Esophagus muscularis mucosa (tissue), 4 donors: ENCODE measurements around the gene TMEM100. TPM values are rescaled to one million over a fixed set of nuclear protein-coding genes. Genes with fewer than 3 reads are reported as not detected.

Source experiments
- DNase-seq: peaks from one replicate; pipeline ENCODE4 v3.0.0-alpha.2; 2017; ENCODE audit errors: extremely low spot score
- H3K27ac ChIP-seq, 4 donors: fragments of 200-600 bp; sonication (generic); replicated peaks in 1 of 4; 1 replicate in 3 of 4; 2 replicates in 1 of 4; pipeline ENCODE4 v1.5.1; 2016 to 2019; ENCODE audit warnings: mild to moderate bottlenecking in 1 of 4
- H3K27me3 ChIP-seq, 4 donors: fragments of 200-600 bp; sonication (generic); one replicate each; pipeline versions ENCODE4 v1.5.1 to v1.6.0; 2016 to 2019
- H3K36me3 ChIP-seq, 4 donors: fragments of 200-600 bp; sonication (generic); one replicate each; pipeline ENCODE4 v1.5.1; 2016 to 2019
- H3K4me1 ChIP-seq, 4 donors: fragments of 200-600 bp; sonication (generic); one replicate each; pipeline ENCODE4 v1.5.1; 2016 to 2019
- H3K4me3 ChIP-seq, 4 donors: fragments of 200-600 bp; sonication (generic); 1 replicate in 2 of 4; 2 replicates in 2 of 4; pipeline ENCODE4 v1.5.1; 2016 to 2019; ENCODE audit warnings: mild to moderate bottlenecking in 4 of 4, moderate library complexity in 1 of 4
- H3K9me3 ChIP-seq, 4 donors: fragments of 200-600 bp; sonication (generic); 1 replicate in 3 of 4; 2 replicates in 1 of 4; pipeline ENCODE4 v1.5.1; 2016 to 2019
- EP300 ChIP-seq: sonication (generic); formaldehyde crosslinking; IDR thresholded peaks from one replicate; pipeline ENCODE4 v1.6.1; 2017; ENCODE audit warnings: antibody characterized with exemption
- POLR2A ChIP-seq: fragments of 450-650 bp; IDR thresholded peaks from one replicate; pipeline ENCODE4 v1.6.1; 2017; ENCODE audit warnings: antibody characterized with exemption, moderate library complexity, mild to moderate bottlenecking, low read depth
- POLR2AphosphoS5 ChIP-seq, 2 donors: sonication (generic); formaldehyde crosslinking; IDR thresholded peaks; one replicate each; pipeline ENCODE4 v1.6.1; 2017; ENCODE audit warnings: antibody characterized with exemption in 2 of 2
- WGBS: methylation state at CpG from one replicate; pipeline ENCODE4 v1.1.5; 2018; 5-methylcytosine and 5-hydroxymethylcytosine counted together
- intact Hi-C: fragments of 100-400 bp; cut with DNase I; formaldehyde crosslinking; loops from one replicate; pipeline ENCODE4 v1.15.1; 2023
- total RNA-seq, 4 donors: library from RNA; depleted of rRNA; stranded (reverse); fragments of >200 nt; gene quantifications; one replicate each; pipeline versions ENCODE4 v1.1.0 to v1.2.1, GENCODE V29; 2016
- TF ChIP-seq, protein P1 (sequence below), 3 experiments: fragments of 200-600 bp in 2 of 3; fragments of 450-650 bp in 1 of 3; sonication (generic) in 2 of 3; IDR thresholded peaks; one replicate each; pipeline ENCODE4 v1.5.1; 2017 to 2019; ENCODE audit warnings: antibody characterized with exemption in 3 of 3, mild to moderate bottlenecking in 2 of 3, moderate library complexity in 1 of 3

TMEM100 gene
- total RNA-seq, 4 donors from 2014 or later: 4.2 to 9.6 (median 9.5) TPM

DNA sequence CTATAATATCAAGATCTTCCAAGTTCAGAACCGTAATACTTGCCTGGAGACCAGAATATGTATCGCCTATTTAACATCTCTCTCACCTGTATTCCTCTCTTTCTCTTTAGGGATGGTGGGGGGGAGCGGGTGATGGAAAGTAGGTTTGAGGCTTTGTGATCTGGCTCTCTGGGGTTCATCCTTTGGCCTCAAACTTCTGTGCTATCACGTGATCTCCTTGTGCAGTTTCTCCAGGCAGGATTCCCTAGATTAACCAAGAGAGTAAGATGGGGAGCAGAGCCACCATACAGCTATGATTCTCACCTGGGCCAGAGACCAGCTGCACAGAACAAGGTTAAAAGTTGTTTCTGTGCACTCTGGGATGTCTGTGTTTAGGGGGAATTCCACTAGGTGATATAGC is 5.2 kb downstream of the TMEM100 start:
- H3K36me3 ChIP-seq: peaks cover 0 to 10% (median 0%) of the 10 kb centered on the region in 4 donors
- no peaks in the 10 kb centered on the region for H3K9me3 ChIP-seq
- no peak overlapping the region for H3K4me3 ChIP-seq
- no peak overlapping the region for H3K27ac ChIP-seq
- intact Hi-C loops: loop anchor here (5.0 kb wide), 2 partner anchors 35 to 55 kb away; partner anchors contain the start of gene PCTP
- TF ChIP-seq, protein P1, sequence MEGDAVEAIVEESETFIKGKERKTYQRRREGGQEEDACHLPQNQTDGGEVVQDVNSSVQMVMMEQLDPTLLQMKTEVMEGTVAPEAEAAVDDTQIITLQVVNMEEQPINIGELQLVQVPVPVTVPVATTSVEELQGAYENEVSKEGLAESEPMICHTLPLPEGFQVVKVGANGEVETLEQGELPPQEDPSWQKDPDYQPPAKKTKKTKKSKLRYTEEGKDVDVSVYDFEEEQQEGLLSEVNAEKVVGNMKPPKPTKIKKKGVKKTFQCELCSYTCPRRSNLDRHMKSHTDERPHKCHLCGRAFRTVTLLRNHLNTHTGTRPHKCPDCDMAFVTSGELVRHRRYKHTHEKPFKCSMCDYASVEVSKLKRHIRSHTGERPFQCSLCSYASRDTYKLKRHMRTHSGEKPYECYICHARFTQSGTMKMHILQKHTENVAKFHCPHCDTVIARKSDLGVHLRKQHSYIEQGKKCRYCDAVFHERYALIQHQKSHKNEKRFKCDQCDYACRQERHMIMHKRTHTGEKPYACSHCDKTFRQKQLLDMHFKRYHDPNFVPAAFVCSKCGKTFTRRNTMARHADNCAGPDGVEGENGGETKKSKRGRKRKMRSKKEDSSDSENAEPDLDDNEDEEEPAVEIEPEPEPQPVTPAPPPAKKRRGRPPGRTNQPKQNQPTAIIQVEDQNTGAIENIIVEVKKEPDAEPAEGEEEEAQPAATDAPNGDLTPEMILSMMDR (IDR thresholded peaks at IDR 0.05): no peak
- TF ChIP-seq EP300 (no peak), POLR2A (no peak), POLR2AphosphoS5 (IDR thresholded peaks at IDR 0.05) (no peak)
- H3K4me1 ChIP-seq: peaks cover 3 to 15% (median 9%) of the 10 kb centered on the region in 4 donors
- DNase-seq: no peak
- 90% methylated on average over 4 of the region's 4 CpGs for WGBS
- no peaks in the 10 kb centered on the region for H3K27me3 ChIP-seq

DNA sequence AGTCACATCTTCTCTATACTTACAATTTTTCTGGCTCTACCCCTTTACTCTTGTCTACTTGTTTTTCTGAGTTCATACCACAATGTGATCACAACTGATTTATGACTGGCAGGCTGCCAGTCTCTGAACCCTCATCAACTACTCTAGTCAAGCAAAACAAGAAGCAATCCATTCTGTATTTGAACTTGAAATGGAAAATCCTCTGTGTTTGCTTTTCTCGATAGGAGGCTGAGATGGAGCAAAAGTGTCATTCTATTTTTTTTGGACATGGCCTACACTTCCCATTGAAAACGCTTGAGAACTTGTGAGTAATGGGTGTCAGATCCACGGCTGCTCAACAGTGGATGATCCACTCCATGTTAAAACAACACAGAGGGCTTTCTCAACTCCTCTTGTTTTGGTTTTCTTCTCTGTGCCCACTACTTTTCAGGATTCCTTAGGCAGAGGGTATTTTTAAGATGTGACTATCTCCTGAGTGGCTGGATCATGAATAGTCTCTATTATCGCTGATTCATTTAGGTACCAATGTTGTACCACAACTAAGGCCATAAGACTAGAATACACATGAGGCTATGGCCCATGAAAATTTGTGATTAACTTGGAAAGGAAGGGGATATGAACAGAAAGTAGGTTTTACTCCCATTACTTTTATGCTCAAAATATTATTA is 11.7 kb downstream of the TMEM100 start:
- Histone ChIP-seq H3K27me3 (no peaks in the 10 kb centered on the region), H3K27ac (no peak overlapping the region), H3K9me3 (no peaks in the 10 kb centered on the region), H3K4me3 (no peak overlapping the region), H3K4me1 (peaks cover 4 to 19% (median 11%) of the 10 kb centered on the region in 4 donors), H3K36me3 (no peaks in the 10 kb centered on the region)
- WGBS: 62% methylated on average over 4 of the region's 4 CpGs
- intact Hi-C loops: no loop called here
- TF ChIP-seq EP300: no peak
- DNase-seq: no peak

DNA sequence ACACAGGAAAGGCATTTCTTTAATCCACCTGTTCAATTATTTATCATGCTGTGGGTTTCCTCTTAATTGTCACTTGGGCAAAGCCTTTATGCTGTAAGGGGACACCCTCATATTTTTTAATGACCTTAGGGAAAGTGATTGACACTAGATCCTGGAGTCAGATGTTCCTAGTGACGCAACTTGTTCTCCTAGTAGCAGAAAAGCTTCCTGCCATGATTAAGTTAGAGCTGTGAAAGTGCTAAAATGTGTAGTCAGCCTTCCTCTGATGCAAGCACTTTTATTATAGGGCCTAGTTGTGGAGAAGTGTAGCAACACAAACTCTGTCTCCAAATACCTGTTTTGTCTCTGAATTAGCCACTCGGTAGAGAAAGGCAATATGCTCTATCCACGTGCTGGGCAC is 12.3 kb downstream of the TMEM100 start:
- TF ChIP-seq POLR2A (no peak), EP300 (no peak)
- TF ChIP-seq, protein P1 (IDR thresholded peaks at IDR 0.05): no peak
- no peak for DNase-seq
- Histone ChIP-seq H3K4me3 (no peak overlapping the region), H3K27me3 (no peaks in the 10 kb centered on the region), H3K27ac (no peak overlapping the region), H3K9me3 (no peaks in the 10 kb centered on the region), H3K36me3 (no peaks in the 10 kb centered on the region), H3K4me1 (peaks cover 4 to 19% (median 11%) of the 10 kb centered on the region in 4 donors)
- 61% methylated on average over 3 of the region's 3 CpGs for WGBS
- intact Hi-C loops: no loop called here

DNA sequence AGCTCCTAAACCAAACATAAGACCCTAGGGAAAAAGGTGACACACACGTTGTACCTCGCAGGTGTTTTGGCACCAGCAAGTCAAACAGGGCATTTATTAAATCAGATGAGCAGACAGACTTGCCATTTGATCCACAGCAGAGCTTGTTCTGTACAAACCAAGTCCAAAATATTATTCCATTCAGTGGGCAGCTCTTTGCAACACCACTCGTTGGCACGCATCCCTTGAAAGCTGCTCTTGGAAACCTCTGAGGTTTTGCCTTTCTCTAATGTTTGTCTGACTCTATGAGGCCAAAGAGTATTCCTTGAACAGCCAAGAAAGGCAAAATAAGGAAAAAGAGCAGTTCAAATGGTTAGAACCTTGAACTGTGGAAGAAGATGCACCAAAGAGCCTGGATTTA is 12.7 kb downstream of the TMEM100 start:
- TF ChIP-seq POLR2AphosphoS5 (IDR thresholded peaks at IDR 0.05): no peak
- TF ChIP-seq, protein P1 (IDR thresholded peaks at IDR 0.05): no peak
- no peak for TF ChIP-seq EP300
- no peak for TF ChIP-seq POLR2A
- no peaks in the 10 kb centered on the region for H3K36me3 ChIP-seq
- no peak for DNase-seq
- no peak overlapping the region for H3K4me3 ChIP-seq
- no peaks in the 10 kb centered on the region for H3K9me3 ChIP-seq
- H3K27ac ChIP-seq: no peak overlapping the region
- intact Hi-C loops: no loop called here
- H3K27me3 ChIP-seq: no peaks in the 10 kb centered on the region
- WGBS: 83% methylated on average over 4 of the region's 4 CpGs
- peaks cover 4 to 19% (median 11%) of the 10 kb centered on the region in 4 donors for H3K4me1 ChIP-seq

DNA sequence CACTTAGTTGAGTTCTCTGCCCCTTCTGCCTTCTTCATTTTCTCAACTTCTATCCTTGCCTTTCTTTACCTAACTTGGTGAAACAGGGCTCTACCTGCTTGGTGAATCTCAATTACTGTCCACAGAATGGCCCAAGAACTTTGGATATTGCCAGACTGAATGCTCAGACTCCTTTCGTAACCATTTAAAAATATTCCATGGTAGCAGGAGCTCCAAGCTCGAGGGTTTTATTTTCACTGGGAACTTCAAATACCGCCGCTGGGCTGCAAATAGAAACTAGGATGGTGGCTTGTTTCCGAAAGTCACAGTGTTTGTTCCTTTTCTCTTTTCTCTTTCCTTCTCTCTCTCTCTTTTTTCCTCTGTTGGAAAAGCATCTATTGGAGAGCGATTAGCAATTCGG is 13.2 kb downstream of the TMEM100 start:
- intact Hi-C loops: no loop called here
- TF ChIP-seq POLR2AphosphoS5 (IDR thresholded peaks at IDR 0.05) (no peak), POLR2A (no peak), EP300 (no peak)
- TF ChIP-seq, protein P1 (IDR thresholded peaks at IDR 0.05): no peak
- DNase-seq: no peak
- 87% methylated on average over 7 of the region's 7 CpGs for WGBS
- no peaks in the 10 kb centered on the region for H3K36me3 ChIP-seq
- no peaks in the 10 kb centered on the region for H3K27me3 ChIP-seq
- H3K4me1 ChIP-seq: peaks cover 4 to 19% (median 11%) of the 10 kb centered on the region in 4 donors
- no peak overlapping the region for H3K4me3 ChIP-seq
- no peaks in the 10 kb centered on the region for H3K9me3 ChIP-seq
- no peak overlapping the region for H3K27ac ChIP-seq
